Neutrophil (primary cell): Measurements from ENCODE around the gene GBP7.

Source experiments
- H3K27ac ChIP-seq: fragments of 200-600 bp; sonication (generic); 2 replicates; pipeline ENCODE4 v1.5.1; 2016; ENCODE audit warnings: mild to moderate bottlenecking, moderate library complexity
- H3K27me3 ChIP-seq: fragments of 200-600 bp; sonication (generic); 2 replicates; pipeline ENCODE4 v1.6.0; 2016; ENCODE audit warnings: mild to moderate bottlenecking
- H3K36me3 ChIP-seq: fragments of 200-600 bp; sonication (generic); 2 replicates; pipeline ENCODE4 v1.5.1; 2017
- H3K4me1 ChIP-seq, 2 experiments: fragments of 200-600 bp in 1 of 2; sonication (generic) in 1 of 2; 1 replicate in 1 of 2; 2 replicates in 1 of 2; pipeline versions ENCODE4 v1.5.1 to v1.6.1; 2013 to 2016; ENCODE audit warnings: low read depth in 1 of 2, low read length in 1 of 2, mild to moderate bottlenecking in 1 of 2, moderate library complexity in 1 of 2; ENCODE audit not compliant: control insufficient read depth in 1 of 2, insufficient read depth in 1 of 2
- H3K4me3 ChIP-seq, 2 experiments: fragments of 200-600 bp in 1 of 2; sonication (generic) in 1 of 2; 1 replicate in 1 of 2; 2 replicates in 1 of 2; pipeline ENCODE4 v1.5.1; 2013 to 2016; ENCODE audit warnings: low read depth in 1 of 2, low read length in 1 of 2, mild to moderate bottlenecking in 1 of 2, moderate library complexity in 1 of 2
- H3K9me3 ChIP-seq: fragments of 200-600 bp; sonication (generic); 2 replicates; pipeline ENCODE4 v1.5.1; 2016
- TF ChIP-seq, protein P1 (sequence below): fragments of 200-600 bp; sonication (generic); IDR thresholded peaks from 2 replicates; pipeline ENCODE4 v1.5.1; 2016; ENCODE audit warnings: antibody characterized with exemption

Gene GBP7

GRCh38 chr1:89206373-89206772 is 30.6 kb upstream of the GBP7 start:
- H3K4me1 ChIP-seq: no peaks in the 10 kb centered on the region
- H3K4me3 ChIP-seq: no peak overlapping the region
- no peaks in the 10 kb centered on the region for H3K36me3 ChIP-seq
- no peak overlapping the region for H3K27ac ChIP-seq
- TF ChIP-seq, protein P1, sequence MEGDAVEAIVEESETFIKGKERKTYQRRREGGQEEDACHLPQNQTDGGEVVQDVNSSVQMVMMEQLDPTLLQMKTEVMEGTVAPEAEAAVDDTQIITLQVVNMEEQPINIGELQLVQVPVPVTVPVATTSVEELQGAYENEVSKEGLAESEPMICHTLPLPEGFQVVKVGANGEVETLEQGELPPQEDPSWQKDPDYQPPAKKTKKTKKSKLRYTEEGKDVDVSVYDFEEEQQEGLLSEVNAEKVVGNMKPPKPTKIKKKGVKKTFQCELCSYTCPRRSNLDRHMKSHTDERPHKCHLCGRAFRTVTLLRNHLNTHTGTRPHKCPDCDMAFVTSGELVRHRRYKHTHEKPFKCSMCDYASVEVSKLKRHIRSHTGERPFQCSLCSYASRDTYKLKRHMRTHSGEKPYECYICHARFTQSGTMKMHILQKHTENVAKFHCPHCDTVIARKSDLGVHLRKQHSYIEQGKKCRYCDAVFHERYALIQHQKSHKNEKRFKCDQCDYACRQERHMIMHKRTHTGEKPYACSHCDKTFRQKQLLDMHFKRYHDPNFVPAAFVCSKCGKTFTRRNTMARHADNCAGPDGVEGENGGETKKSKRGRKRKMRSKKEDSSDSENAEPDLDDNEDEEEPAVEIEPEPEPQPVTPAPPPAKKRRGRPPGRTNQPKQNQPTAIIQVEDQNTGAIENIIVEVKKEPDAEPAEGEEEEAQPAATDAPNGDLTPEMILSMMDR: no peak
- no peaks in the 10 kb centered on the region for H3K27me3 ChIP-seq
- no peaks in the 10 kb centered on the region for H3K9me3 ChIP-seq

DNA sequence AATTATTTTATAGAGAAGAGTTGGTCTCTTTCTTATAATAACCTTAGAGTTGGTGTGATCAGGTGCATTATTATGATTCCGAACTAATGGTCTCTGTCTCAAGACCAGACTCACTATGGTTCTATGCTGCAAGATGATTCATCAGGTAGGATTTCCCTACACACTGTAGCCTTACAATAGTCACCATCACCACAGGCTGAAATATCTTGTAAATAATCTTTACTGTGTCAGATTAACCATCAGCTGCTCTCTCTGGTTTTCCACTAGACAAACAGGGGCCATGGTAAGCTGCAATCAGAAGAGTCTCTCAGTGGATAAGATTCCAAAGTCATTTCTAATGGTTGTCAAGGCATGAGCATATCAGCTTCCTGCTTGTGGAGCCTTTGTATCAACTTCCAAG is 27.4 kb upstream of the GBP7 start:
- TF ChIP-seq, protein P1: no peak
- H3K9me3 ChIP-seq: no peaks in the 10 kb centered on the region

GRCh38 chr1:89201106-89201794 is 25.4 kb upstream of the GBP7 start:
- TF ChIP-seq, protein P1: no peak
- peaks cover 4 to 20% of the 10 kb centered on the region in 2 experiments for H3K4me1 ChIP-seq
- H3K9me3 ChIP-seq: no peaks in the 10 kb centered on the region
- no peaks in the 10 kb centered on the region for H3K36me3 ChIP-seq
- H3K27ac ChIP-seq: no peak overlapping the region
- peaks cover 33% of the 10 kb centered on the region for H3K27me3 ChIP-seq
- H3K4me3 ChIP-seq: no peak overlapping the region

More for the DNA sequence above, 27.4 kb upstream of the GBP7 start:
- Histone ChIP-seq H3K27me3 (peaks cover 13% of the 10 kb centered on the region), H3K36me3 (no peaks in the 10 kb centered on the region), H3K4me3 (no peak overlapping the region), H3K4me1 (peaks cover 4 to 13% of the 10 kb centered on the region in 2 experiments), H3K27ac (no peak overlapping the region)

- H3K27me3 ChIP-seq: peaks cover 36% of the 10 kb centered on the region
- H3K27ac ChIP-seq: no peak overlapping the region
- H3K36me3 ChIP-seq: no peaks in the 10 kb centered on the region
- TF ChIP-seq, protein P1: no peak
- H3K9me3 ChIP-seq: no peaks in the 10 kb centered on the region
- no peak overlapping the region for H3K4me3 ChIP-seq
- peaks cover 4 to 20% of the 10 kb centered on the region in 2 experiments for H3K4me1 ChIP-seq
Observed at GRCh38 chr1:89200663-89201062, 24.9 kb upstream of the GBP7 start.

DNA sequence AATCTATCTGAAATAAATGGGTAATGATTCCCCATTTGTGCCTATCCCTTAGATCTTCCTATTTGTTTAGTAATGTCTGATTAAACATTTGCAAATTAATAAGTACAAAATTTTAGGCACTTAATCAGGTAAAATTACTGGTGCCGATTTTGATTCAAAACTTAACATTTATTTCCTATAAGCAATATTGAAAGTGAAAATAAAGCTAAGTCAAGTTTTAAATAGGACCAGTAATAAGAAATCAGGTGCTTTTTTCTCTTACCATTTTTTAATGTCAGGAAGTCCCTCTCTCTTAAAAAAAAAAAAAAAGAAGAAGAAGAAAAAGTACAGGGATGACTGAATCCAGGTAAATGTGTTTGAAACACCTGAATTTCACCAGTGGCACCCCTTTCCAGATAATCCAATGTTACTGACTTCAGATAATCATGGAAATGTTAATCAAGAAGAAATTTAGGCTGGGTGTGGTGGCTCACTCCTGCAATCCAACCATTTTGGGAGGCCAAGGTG is 23.8 kb upstream of the GBP7 start:
- no peak overlapping the region for H3K4me3 ChIP-seq
- TF ChIP-seq, protein P1: no peak
- no peak overlapping the region for H3K27ac ChIP-seq
- H3K4me1 ChIP-seq: peaks cover 4 to 20% of the 10 kb centered on the region in 2 experiments
- H3K9me3 ChIP-seq: no peaks in the 10 kb centered on the region
- peaks cover 36% of the 10 kb centered on the region for H3K27me3 ChIP-seq
- H3K36me3 ChIP-seq: no peaks in the 10 kb centered on the region
